ENCODE measurements around the gene CHAT.

DNA sequence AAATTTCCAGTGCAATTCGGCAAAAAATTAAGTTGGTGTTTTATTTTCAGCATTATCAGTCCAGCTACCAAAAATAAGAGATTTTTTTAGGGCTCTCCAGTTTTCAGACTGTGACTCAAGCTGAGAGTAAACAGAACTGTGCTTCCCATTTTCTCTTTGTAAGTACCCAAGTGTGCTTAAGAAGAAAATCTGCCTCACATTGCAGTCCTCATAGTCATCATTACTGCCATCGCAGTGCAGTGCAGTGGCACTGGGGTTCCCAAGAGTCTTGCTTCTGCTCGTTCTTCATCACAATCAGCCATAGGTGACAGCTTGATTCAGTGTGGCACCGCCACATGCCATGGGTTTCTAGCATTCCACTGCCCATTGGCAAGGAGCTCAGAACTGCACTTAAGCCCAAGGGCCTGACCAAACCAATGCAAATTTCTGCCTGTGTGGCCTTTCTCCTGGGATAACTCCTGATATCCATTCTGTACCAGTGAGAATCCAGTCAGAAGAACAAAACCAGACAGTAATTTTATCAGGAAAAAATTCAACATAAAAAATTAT lies 49.3 kb upstream of the CHAT start:
- TF ChIP-seq, protein P1, sequence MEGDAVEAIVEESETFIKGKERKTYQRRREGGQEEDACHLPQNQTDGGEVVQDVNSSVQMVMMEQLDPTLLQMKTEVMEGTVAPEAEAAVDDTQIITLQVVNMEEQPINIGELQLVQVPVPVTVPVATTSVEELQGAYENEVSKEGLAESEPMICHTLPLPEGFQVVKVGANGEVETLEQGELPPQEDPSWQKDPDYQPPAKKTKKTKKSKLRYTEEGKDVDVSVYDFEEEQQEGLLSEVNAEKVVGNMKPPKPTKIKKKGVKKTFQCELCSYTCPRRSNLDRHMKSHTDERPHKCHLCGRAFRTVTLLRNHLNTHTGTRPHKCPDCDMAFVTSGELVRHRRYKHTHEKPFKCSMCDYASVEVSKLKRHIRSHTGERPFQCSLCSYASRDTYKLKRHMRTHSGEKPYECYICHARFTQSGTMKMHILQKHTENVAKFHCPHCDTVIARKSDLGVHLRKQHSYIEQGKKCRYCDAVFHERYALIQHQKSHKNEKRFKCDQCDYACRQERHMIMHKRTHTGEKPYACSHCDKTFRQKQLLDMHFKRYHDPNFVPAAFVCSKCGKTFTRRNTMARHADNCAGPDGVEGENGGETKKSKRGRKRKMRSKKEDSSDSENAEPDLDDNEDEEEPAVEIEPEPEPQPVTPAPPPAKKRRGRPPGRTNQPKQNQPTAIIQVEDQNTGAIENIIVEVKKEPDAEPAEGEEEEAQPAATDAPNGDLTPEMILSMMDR (IDR thresholded peaks at IDR 0.05) = no peak
- TF ChIP-seq EZH2 (IDR thresholded peaks at IDR 0.05) = no peak
